Measurements from ENCODE around the gene ZSCAN23. TPM values are rescaled to one million over a fixed set of nuclear protein-coding genes. Genes with fewer than 3 reads are reported as not detected.
"Not testable (repeated sequence)": the region's sequence is repeated elsewhere in the genome, so short reads cannot be mapped to it uniquely, and the experiment has no call there.

Gene ZSCAN23
- total and polyA plus RNA-seq, 2 donors from 2014 or later: 0.49 to 5.5 TPM

- H3K27me3 ChIP-seq (ENCODE audit: control insufficient read depth, insufficient read depth, low read length): no peaks in the 10 kb centered on the region
- no peaks in the 10 kb centered on the region for H3K36me3 ChIP-seq (ENCODE audit: control insufficient read depth in 2 of 3, insufficient read depth in 3 of 3, low read length in 3 of 3)
- H3K4me3 ChIP-seq (ENCODE audit: low read length in 3 of 3): no peak overlapping the region
- H3K9me3 ChIP-seq (ENCODE audit: control insufficient read depth in 2 of 3, insufficient read depth in 1 of 3, low read length in 3 of 3): peaks cover 0 to 2% (median 0%) of the 10 kb centered on the region in 3 donors
- intact Hi-C loops (cut with DNase I): no loop called here
- H3K4me1 ChIP-seq (ENCODE audit: control insufficient read depth in 2 of 3, insufficient read depth in 2 of 3, low read depth in 1 of 3, low read length in 3 of 3): no peaks in the 10 kb centered on the region
- TF ChIP-seq CTCF (IDR thresholded peaks at IDR 0.05; ENCODE audit: borderline replicate concordance, extremely low read depth, insufficient read depth): no peak
- H3K27ac ChIP-seq (ENCODE audit: low read depth in 2 of 2, low read length in 2 of 2): no peak overlapping the region
- H3K9ac ChIP-seq (ENCODE audit: low read length in 3 of 3): no peak overlapping the region
- DNase-seq: no peak
- FAIRE-seq: no peak
Measured at GRCh38 chr6:28410767-28411166, 32.5 kb downstream of the ZSCAN23 start.

GRCh38 chr6:28408076-28408802 lies 35.1 kb downstream of the ZSCAN23 start:
- FAIRE-seq (no peak), DNase-seq (no peak)
- H3K9ac ChIP-seq (ENCODE audit: low read length in 3 of 3): no peak overlapping the region
- H3K4me3 ChIP-seq (ENCODE audit: low read length in 3 of 3): no peak overlapping the region
- intact Hi-C loops (cut with DNase I): no loop called here
- no peaks in the 10 kb centered on the region for H3K4me1 ChIP-seq (ENCODE audit: control insufficient read depth in 2 of 3, insufficient read depth in 2 of 3, low read depth in 1 of 3, low read length in 3 of 3)
- H3K27me3 ChIP-seq (ENCODE audit: control insufficient read depth, insufficient read depth, low read length): no peaks in the 10 kb centered on the region
- no peaks in the 10 kb centered on the region for H3K36me3 ChIP-seq (ENCODE audit: control insufficient read depth in 2 of 3, insufficient read depth in 3 of 3, low read length in 3 of 3)
- no peak overlapping the region for H3K27ac ChIP-seq (ENCODE audit: low read depth in 2 of 2, low read length in 2 of 2)
- H3K9me3 ChIP-seq (ENCODE audit: control insufficient read depth in 2 of 3, insufficient read depth in 1 of 3, low read length in 3 of 3): peaks cover 0 to 2% (median 0%) of the 10 kb centered on the region in 3 donors
- TF ChIP-seq CTCF (IDR thresholded peaks at IDR 0.05; ENCODE audit: borderline replicate concordance, extremely low read depth, insufficient read depth): no peak

GRCh38 chr6:28407401-28407800 lies 35.9 kb downstream of the ZSCAN23 start:
- Histone ChIP-seq H3K9ac (ENCODE audit: low read length in 3 of 3) (no peak overlapping the region), H3K4me3 (ENCODE audit: low read length in 3 of 3) (no peak overlapping the region), H3K36me3 (ENCODE audit: control insufficient read depth in 2 of 3, insufficient read depth in 3 of 3, low read length in 3 of 3) (no peaks in the 10 kb centered on the region), H3K4me1 (ENCODE audit: control insufficient read depth in 2 of 3, insufficient read depth in 2 of 3, low read depth in 1 of 3, low read length in 3 of 3) (no peaks in the 10 kb centered on the region), H3K27me3 (ENCODE audit: control insufficient read depth, insufficient read depth, low read length) (no peaks in the 10 kb centered on the region), H3K27ac (ENCODE audit: low read depth in 2 of 2, low read length in 2 of 2) (no peak overlapping the region), H3K9me3 (ENCODE audit: control insufficient read depth in 2 of 3, insufficient read depth in 1 of 3, low read length in 3 of 3) (peaks cover 0 to 2% (median 0%) of the 10 kb centered on the region in 3 donors)
- intact Hi-C loops (cut with DNase I): no loop called here
- FAIRE-seq (no peak), DNase-seq (no peak)
- TF ChIP-seq CTCF (IDR thresholded peaks at IDR 0.05; ENCODE audit: borderline replicate concordance, extremely low read depth, insufficient read depth): no peak

GRCh38 chr6:28403923-28404322 lies 39.4 kb downstream of the ZSCAN23 start:
- H3K36me3 ChIP-seq (ENCODE audit: control insufficient read depth in 2 of 3, insufficient read depth in 3 of 3, low read length in 3 of 3); intact Hi-C loops (cut with DNase I); H3K27ac ChIP-seq (ENCODE audit: low read depth in 2 of 2, low read length in 2 of 2); FAIRE-seq; H3K27me3 ChIP-seq (ENCODE audit: control insufficient read depth, insufficient read depth, low read length); H3K4me1 ChIP-seq (ENCODE audit: control insufficient read depth in 2 of 3, insufficient read depth in 2 of 3, low read depth in 1 of 3, low read length in 3 of 3); H3K9me3 ChIP-seq (ENCODE audit: control insufficient read depth in 2 of 3, insufficient read depth in 1 of 3, low read length in 3 of 3); H3K9ac ChIP-seq (ENCODE audit: low read length in 3 of 3); H3K4me3 ChIP-seq (ENCODE audit: low read length in 3 of 3); DNase-seq: not testable (repeated sequence)

All from kidney (tissue), 14 donors.